ENCODE results near the gene KSR2.

Gene KSR2

DNA sequence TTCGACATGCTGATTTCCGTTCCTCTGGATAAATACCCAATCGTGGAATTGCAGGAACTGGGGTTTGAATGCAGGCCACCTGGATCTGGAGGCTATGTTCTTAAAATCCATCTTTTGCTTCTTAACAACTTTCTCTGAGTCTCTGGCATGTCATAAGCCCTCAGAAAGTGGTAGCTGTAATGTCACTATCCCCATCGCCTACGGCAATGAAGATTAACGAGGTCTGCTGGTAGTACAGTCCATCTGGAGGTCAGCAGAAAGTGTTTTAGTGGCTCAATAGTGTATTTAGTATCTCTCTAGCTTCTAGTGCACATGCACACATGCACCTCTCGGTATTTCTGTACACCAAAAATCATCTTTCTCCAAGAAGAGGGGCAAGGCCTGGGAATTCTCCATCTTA lies 477.1 kb downstream of the KSR2 start:
- H4K20me1 ChIP-seq (ENCODE audit: insufficient read depth, low read length) = no peaks in the 10 kb centered on the region
- no peaks in the 10 kb centered on the region for H3K4me1 ChIP-seq (ENCODE audit: low read length)
- no peak overlapping the region for H3K4me3 ChIP-seq (ENCODE audit: low read length)
- H3K79me2 ChIP-seq (ENCODE audit: low read length) = no peaks in the 10 kb centered on the region
- no peak overlapping the region for H2AFZ ChIP-seq (ENCODE audit: low read depth, low read length)
- no peaks in the 10 kb centered on the region for H3K9me3 ChIP-seq (ENCODE audit: insufficient read depth, low read length)
- no peak overlapping the region for H3K27ac ChIP-seq (ENCODE audit: low read length)
- no peak overlapping the region for H3K4me2 ChIP-seq (ENCODE audit: low read length)
- TF ChIP-seq, protein P1, sequence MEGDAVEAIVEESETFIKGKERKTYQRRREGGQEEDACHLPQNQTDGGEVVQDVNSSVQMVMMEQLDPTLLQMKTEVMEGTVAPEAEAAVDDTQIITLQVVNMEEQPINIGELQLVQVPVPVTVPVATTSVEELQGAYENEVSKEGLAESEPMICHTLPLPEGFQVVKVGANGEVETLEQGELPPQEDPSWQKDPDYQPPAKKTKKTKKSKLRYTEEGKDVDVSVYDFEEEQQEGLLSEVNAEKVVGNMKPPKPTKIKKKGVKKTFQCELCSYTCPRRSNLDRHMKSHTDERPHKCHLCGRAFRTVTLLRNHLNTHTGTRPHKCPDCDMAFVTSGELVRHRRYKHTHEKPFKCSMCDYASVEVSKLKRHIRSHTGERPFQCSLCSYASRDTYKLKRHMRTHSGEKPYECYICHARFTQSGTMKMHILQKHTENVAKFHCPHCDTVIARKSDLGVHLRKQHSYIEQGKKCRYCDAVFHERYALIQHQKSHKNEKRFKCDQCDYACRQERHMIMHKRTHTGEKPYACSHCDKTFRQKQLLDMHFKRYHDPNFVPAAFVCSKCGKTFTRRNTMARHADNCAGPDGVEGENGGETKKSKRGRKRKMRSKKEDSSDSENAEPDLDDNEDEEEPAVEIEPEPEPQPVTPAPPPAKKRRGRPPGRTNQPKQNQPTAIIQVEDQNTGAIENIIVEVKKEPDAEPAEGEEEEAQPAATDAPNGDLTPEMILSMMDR (IDR thresholded peaks at IDR 0.05; ENCODE audit: low read depth, low read length) = no peak
- no peak for TF ChIP-seq EZH2phosphoT487 (IDR thresholded peaks at IDR 0.05; ENCODE audit: low read depth)
- no peaks in the 10 kb centered on the region for H3K36me3 ChIP-seq (replicated peaks; ENCODE audit: low read depth, low read length)
- no peak overlapping the region for H3K9ac ChIP-seq (ENCODE audit: low read length)
- peaks cover 5% of the 10 kb centered on the region; the same call in 1 of the 2 replicates for H3K27me3 ChIP-seq (ENCODE audit: low read depth, low read length)

- H3K9ac ChIP-seq (ENCODE audit: low read length) = no peak overlapping the region
- H3K4me1 ChIP-seq (ENCODE audit: low read length) = no peaks in the 10 kb centered on the region
- H3K27ac ChIP-seq (ENCODE audit: low read length) = no peak overlapping the region
- no peaks in the 10 kb centered on the region for H3K79me2 ChIP-seq (ENCODE audit: low read length)
- H3K4me2 ChIP-seq (ENCODE audit: low read length) = no peak overlapping the region
- no peak overlapping the region for H2AFZ ChIP-seq (ENCODE audit: low read depth, low read length)
- H3K36me3 ChIP-seq (replicated peaks; ENCODE audit: low read depth, low read length) = no peaks in the 10 kb centered on the region
- no peak for TF ChIP-seq EZH2phosphoT487 (IDR thresholded peaks at IDR 0.05; ENCODE audit: low read depth)
- TF ChIP-seq, protein P1 (IDR thresholded peaks at IDR 0.05; ENCODE audit: low read depth, low read length) = no peak
- no peaks in the 10 kb centered on the region for H4K20me1 ChIP-seq (ENCODE audit: insufficient read depth, low read length)
- no peak overlapping the region for H3K4me3 ChIP-seq (ENCODE audit: low read length)
- no peaks in the 10 kb centered on the region for H3K9me3 ChIP-seq (ENCODE audit: insufficient read depth, low read length)
- peaks cover 5% of the 10 kb centered on the region; the same call in 1 of the 2 replicates for H3K27me3 ChIP-seq (ENCODE audit: low read depth, low read length)
These were observed 478.7 kb downstream of the KSR2 start for GRCh38 chr12:117490130-117490529.

GRCh38 chr12:117489671-117490070 lies 479.1 kb downstream of the KSR2 start:
- Histone ChIP-seq H2AFZ (ENCODE audit: low read depth, low read length) (no peak overlapping the region), H3K4me1 (ENCODE audit: low read length) (no peaks in the 10 kb centered on the region), H3K4me2 (ENCODE audit: low read length) (no peak overlapping the region), H4K20me1 (ENCODE audit: insufficient read depth, low read length) (no peaks in the 10 kb centered on the region), H3K9me3 (ENCODE audit: insufficient read depth, low read length) (no peaks in the 10 kb centered on the region), H3K9ac (ENCODE audit: low read length) (no peak overlapping the region), H3K36me3 (replicated peaks; ENCODE audit: low read depth, low read length) (no peaks in the 10 kb centered on the region), H3K4me3 (ENCODE audit: low read length) (no peak overlapping the region), H3K79me2 (ENCODE audit: low read length) (no peaks in the 10 kb centered on the region), H3K27me3 (ENCODE audit: low read depth, low read length) (peaks cover 5% of the 10 kb centered on the region; the same call in 1 of the 2 replicates), H3K27ac (ENCODE audit: low read length) (no peak overlapping the region)
- TF ChIP-seq EZH2phosphoT487 (IDR thresholded peaks at IDR 0.05; ENCODE audit: low read depth) = no peak
- TF ChIP-seq, protein P1 (IDR thresholded peaks at IDR 0.05; ENCODE audit: low read depth, low read length) = no peak

DNA sequence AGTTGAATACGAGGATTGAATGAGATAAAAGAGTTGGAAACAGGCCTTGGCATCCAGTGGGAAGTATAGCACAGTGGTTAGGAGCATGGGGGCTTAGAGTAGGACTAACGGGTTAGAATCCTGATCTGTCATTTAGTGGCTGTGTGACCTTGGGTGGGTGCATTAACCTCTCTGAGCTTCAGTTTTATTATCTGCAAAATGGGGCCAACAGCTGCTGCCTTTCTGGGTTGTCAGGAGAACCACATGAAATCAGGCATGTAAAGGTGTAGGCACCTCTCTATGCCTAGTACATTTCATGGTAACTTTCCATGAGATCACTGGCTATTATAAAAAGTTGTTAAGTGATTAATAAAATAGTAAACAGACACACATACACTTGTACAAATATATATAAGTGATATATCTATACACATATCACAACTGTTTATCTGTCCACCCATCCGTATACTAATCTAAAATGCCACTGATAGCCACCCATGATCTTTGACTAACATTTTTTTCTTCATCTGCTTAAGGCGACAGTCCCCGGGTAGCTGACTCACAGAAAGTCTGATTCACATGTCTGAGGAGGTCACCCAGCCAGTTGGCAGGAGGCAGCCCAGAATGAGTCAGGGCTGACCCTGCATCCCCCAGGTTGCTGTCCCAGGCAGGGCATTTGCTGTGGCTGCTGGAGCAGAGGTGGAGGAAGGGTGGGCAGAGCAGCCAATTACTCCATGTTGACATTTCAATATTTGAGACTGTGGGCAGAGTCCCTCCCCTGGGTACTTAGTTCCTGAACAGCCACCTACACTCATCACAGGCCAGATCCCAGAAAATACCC lies 481.7 kb downstream of the KSR2 start:
- H3K27ac ChIP-seq (ENCODE audit: low read length) = no peak overlapping the region
- no peaks in the 10 kb centered on the region for H3K4me1 ChIP-seq (ENCODE audit: low read length)
- no peak overlapping the region for H3K4me3 ChIP-seq (ENCODE audit: low read length)
- no peak overlapping the region for H3K4me2 ChIP-seq (ENCODE audit: low read length)
- no peaks in the 10 kb centered on the region for H3K79me2 ChIP-seq (ENCODE audit: low read length)
- no peak overlapping the region for H3K9ac ChIP-seq (ENCODE audit: low read length)
- no peaks in the 10 kb centered on the region for H4K20me1 ChIP-seq (ENCODE audit: insufficient read depth, low read length)
- no peak overlapping the region for H2AFZ ChIP-seq (ENCODE audit: low read depth, low read length)
- no peaks in the 10 kb centered on the region for H3K9me3 ChIP-seq (ENCODE audit: insufficient read depth, low read length)
- TF ChIP-seq, protein P1 (IDR thresholded peaks at IDR 0.05; ENCODE audit: low read depth, low read length) = no peak
- TF ChIP-seq EZH2phosphoT487 (IDR thresholded peaks at IDR 0.05; ENCODE audit: low read depth) = no peak
- H3K36me3 ChIP-seq (replicated peaks; ENCODE audit: low read depth, low read length) = no peaks in the 10 kb centered on the region
- peaks cover 5% of the 10 kb centered on the region; the same call in 1 of the 2 replicates for H3K27me3 ChIP-seq (ENCODE audit: low read depth, low read length)

Measured in OCI-LY3 (cell line).